NT2/D1 (cell line): ENCODE results near the gene CNPY4.

Experiments
- DNase-seq: peaks from one replicate; pipeline ENCODE4 v3.0.0-alpha.2; 2011; ENCODE audit warnings: low read depth, low spot score
- H3K27me3 ChIP-seq: 2 replicates; pipeline ENCODE4 v1.6.0; 2011; ENCODE audit warnings: mild to moderate bottlenecking; ENCODE audit not compliant: insufficient read length, insufficient read depth
- H3K36me3 ChIP-seq: 2 replicates; pipeline ENCODE4 v1.6.1; 2011; ENCODE audit warnings: mild to moderate bottlenecking, low read length, mixed read lengths; ENCODE audit not compliant: insufficient read depth, insufficient read length
- H3K4me1 ChIP-seq: 2 replicates; pipeline ENCODE4 v1.5.1; 2011; ENCODE audit not compliant: insufficient read depth, insufficient read length
- H3K4me3 ChIP-seq: 2 replicates; pipeline ENCODE4 v1.5.1; 2011; ENCODE audit warnings: low read depth; ENCODE audit not compliant: insufficient read length
- H3K9ac ChIP-seq: 2 replicates; pipeline ENCODE4 v1.6.0; 2011; ENCODE audit warnings: low read depth; ENCODE audit not compliant: insufficient read length
- H3K9me3 ChIP-seq: 2 replicates; pipeline ENCODE4 v1.5.1; 2011; ENCODE audit warnings: mild to moderate bottlenecking, low read length; ENCODE audit not compliant: insufficient read depth
- SUZ12 ChIP-seq: IDR thresholded peaks from 2 replicates; pipeline ENCODE4 v1.6.1; 2011; ENCODE audit not compliant: insufficient read length, insufficient read depth; ENCODE audit errors: extremely low read depth
- YY1 ChIP-seq: IDR thresholded peaks from 2 replicates; pipeline ENCODE4 v1.6.1; 2011; ENCODE audit not compliant: insufficient read length, insufficient read depth
- ZNF274 ChIP-seq: IDR thresholded peaks from 2 replicates; pipeline ENCODE4 v1.6.1; 2011; ENCODE audit warnings: mild to moderate bottlenecking, low read depth, low read length

CNPY4 gene

DNA sequence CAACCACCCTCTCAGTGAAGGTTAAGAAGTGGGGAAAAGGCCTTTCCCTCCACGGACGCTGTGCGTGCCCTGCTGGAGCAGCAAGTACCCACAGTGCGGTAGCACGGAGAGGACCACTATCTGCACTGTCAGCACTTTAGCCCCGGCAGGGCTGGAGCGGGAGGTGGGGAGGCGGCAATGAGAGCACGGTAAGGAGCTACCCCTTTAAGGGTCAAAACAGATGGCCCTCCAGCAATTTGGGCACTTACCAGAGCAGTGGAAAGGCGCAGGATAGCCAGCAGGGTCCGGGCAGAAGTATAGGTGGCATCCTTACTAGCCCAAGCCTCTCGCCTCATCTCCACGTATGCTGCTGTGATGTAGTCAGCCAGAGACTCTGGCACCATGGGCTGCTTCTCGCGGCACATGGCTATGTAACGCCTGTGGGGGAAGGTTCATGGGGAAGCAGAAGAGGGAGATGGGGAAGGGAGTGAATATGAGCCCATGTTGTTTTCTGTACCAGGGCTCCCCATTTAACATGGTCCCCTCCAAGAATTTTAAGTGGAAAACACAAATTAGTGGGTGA lies 25.4 kb upstream of the CNPY4 start:
- DNase-seq = no peak
- Histone ChIP-seq H3K27me3 (no peaks in the 10 kb centered on the region), H3K4me3 (no peak overlapping the region), H3K36me3 (peaks cover 85% of the 10 kb centered on the region), H3K4me1 (peaks cover 5% of the 10 kb centered on the region), H3K9ac (no peak overlapping the region), H3K9me3 (no peaks in the 10 kb centered on the region)
- no peak for TF ChIP-seq ZNF274
- TF ChIP-seq YY1 = no peak
- TF ChIP-seq SUZ12 = no peak

DNA sequence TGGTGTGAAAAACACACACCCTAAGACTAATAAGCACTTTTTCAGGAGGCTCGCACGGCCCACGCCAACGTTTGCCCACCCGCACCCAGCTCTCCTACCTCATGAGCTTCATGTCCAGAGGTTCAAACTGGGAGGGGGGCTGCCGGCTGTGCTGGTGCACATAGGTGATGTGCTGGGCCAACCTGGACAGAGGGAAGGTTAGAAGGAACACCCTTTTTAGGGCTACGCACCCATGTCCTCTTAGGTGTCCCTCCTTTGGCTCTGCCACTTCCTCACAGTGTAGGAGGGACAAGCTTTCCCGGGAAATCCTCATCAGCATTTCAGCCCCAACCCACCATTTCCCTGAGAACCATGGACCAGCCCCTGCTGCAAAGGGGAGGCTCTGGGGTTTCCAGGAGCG lies 24.1 kb upstream of the CNPY4 start:
- Histone ChIP-seq H3K4me3 (no peak overlapping the region), H3K4me1 (peaks cover 9% of the 10 kb centered on the region), H3K9ac (no peak overlapping the region), H3K27me3 (no peaks in the 10 kb centered on the region), H3K9me3 (no peaks in the 10 kb centered on the region), H3K36me3 (peaks cover 95% of the 10 kb centered on the region)
- TF ChIP-seq SUZ12 (no peak), YY1 (no peak), ZNF274 (no peak)
- no peak for DNase-seq

DNA sequence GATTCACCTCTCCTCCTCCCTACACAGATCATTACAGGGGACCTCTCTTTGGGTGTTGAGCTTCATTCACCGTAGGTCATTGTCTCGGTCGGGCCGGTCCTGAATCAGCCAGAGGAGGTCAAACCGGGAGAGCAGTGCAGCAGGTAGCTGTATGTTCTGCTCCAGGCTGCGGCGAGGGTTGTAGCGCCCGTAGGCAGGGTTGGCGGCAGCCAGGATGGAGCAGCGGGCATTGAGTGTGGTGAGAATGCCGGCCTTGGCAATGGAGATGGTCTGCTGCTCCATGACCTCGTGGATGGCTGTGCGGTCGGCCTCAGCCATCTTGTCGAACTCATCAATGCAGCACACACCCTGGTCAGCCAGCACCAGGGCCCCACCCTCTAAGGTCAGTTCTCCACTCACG lies 23.7 kb upstream of the CNPY4 start:
- H3K4me3 ChIP-seq = no peak overlapping the region
- no peak for TF ChIP-seq YY1
- H3K36me3 ChIP-seq = peaks cover 91% of the 10 kb centered on the region
- no peaks in the 10 kb centered on the region for H3K27me3 ChIP-seq
- H3K4me1 ChIP-seq = peaks cover 9% of the 10 kb centered on the region
- no peak for DNase-seq
- no peak overlapping the region for H3K9ac ChIP-seq
- no peaks in the 10 kb centered on the region for H3K9me3 ChIP-seq

DNA sequence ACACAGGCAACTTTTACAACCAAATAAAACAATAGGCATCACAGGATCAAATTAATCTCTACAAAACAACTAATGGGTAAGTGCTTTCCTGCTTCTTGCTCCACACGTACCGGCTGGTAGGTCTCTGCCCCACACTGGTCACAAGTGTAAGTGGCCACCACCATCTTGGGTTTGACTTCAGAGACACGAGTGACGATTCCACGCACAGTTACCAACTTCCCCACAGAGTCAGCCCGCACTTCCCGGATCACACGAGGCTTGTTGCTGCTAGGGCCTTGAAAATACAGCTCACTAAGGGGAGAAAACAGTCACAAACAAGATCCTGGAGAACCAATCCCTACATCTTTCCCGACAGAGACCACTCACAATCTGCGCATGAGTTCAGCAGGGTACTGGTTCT lies 20.5 kb upstream of the CNPY4 start:
- Histone ChIP-seq H3K9me3 (no peaks in the 10 kb centered on the region), H3K4me1 (peaks cover 10% of the 10 kb centered on the region), H3K9ac (no peak overlapping the region), H3K27me3 (no peaks in the 10 kb centered on the region), H3K36me3 (peaks cover 64% of the 10 kb centered on the region), H3K4me3 (no peak overlapping the region)
- no peak for TF ChIP-seq ZNF274
- DNase-seq = no peak

DNA sequence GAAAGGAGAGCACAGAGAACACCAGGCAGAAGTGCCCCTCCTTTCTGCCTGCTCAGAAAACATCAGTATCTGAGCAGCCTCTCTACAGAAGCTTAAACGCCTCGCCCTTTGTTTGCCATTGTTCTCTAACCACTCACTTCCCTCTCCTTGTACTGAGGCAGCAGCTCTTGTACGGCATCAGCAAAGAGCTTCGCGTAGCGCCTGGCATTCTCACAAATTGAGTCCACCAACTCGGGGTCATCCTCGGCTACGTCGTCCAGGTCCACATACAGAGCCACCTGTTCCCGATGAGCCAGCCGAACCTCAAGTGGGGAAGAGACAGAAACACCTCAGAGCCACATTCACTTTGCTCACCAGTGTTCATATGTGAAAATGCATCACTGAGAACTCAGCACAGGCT lies 20.0 kb upstream of the CNPY4 start:
- H3K9me3 ChIP-seq = no peaks in the 10 kb centered on the region
- peak overlapping the region; percentile 100 for H3K9ac ChIP-seq
- DNase-seq = no peak
- H3K27me3 ChIP-seq = no peaks in the 10 kb centered on the region
- H3K4me1 ChIP-seq = peaks cover 10% of the 10 kb centered on the region
- peak overlapping the region; percentile 93 for H3K4me3 ChIP-seq
- H3K36me3 ChIP-seq = peaks cover 64% of the 10 kb centered on the region
- TF ChIP-seq YY1 (no peak), SUZ12 (no peak), ZNF274 (no peak)

DNA sequence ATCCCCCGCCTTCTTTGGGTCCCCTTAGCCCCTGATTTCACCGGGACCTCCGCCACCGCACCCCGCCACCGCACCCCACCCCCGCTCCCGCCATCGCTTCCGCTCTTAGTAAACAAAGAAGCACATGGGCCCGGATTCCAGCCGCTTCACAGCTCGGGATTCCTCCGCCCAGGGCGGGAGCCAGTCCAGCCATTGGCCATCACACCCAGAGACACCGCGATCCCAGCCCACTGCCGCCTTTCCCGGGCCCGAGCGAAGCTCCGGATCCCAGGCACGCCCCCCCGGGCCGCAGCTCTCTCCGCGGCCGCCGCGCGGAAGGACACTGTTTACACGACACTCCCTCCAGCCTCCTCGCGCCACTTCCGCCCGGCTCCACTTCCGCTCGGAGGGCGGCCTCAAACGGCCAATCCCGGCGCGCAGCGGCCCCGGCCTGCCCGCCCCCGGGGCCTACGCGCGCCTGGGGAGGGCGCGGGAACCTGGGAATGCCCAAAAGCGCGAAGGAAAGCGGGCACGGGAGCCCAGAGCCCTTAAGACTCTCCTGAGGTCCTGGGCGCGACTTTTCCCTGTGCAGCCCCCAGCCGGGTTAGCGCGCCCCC lies 18.9 kb upstream of the CNPY4 start:
- Histone ChIP-seq H3K4me3 (peak overlapping the region; percentile 93), H3K9me3 (no peaks in the 10 kb centered on the region), H3K27me3 (no peaks in the 10 kb centered on the region), H3K4me1 (peaks cover 10% of the 10 kb centered on the region), H3K9ac (peak overlapping the region; percentile 100), H3K36me3 (peaks cover 63% of the 10 kb centered on the region)
- DNase-seq = no peak
- no peak for TF ChIP-seq YY1
- TF ChIP-seq SUZ12 = no peak
- TF ChIP-seq ZNF274 = no peak

DNA sequence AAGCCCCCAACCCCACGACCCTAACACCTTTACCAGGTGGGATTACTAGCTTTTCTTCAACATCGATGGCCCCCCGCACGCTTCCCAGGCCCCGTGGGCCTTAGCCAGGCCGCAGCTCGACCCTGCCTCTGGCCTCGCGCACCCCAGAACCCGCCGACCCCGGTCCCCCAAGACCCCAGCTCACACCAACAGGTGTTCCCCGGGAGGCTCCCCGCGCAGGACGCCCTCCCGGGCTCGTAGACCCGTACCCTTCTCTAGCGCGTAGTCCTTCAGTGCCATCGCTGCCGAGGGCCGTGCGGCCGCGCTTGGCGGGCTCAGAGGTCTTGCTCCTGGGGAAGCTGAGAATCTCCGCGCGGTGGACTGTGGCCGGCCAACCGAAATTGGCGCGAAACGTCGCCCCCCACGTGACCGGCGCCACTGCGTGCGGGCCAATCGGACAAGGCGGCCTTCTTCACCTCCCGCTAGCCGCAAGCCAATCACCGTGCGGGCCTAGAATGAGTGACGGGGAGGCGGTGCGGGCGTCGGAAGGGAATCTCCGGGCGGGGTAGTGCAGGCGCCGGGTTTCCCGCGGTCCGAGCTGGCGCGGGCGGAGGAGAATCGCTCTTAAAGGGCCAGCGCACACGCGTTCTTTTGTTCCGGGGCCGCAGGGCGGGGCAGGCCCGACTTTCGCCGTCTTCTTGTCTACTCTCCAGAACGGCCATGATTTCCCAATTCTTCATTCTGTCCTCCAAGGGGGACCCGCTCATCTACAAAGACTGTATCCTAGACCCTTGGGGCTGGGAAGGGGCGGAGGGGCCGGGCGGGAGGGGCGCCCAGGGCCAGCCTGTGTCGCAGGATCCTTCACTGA lies 18.2 kb upstream of the CNPY4 start, which contains the start of the genes AP4M1 and MCM7:
Gene AP4M1, plus strand, starts transcription at position 628 of the 847 bp plus-strand sequence. Its CDS starts 72 bp downstream, at position 700.
Gene MCM7, minus strand, starts transcription at position 382 of the 847 bp plus-strand sequence. Its CDS starts 103 bp downstream, at position 279.
- peak within 1 kb of the TSS; percentile 93 for H3K4me3 ChIP-seq
- H3K9ac ChIP-seq = peak within 1 kb of the TSS; percentile 100
- H3K4me1 ChIP-seq = peaks cover 10% of the 10 kb centered on the region
- peak; percentile 98 for DNase-seq
- H3K27me3 ChIP-seq = no peaks in the 10 kb centered on the region
- peaks cover 63% of the 10 kb centered on the region for H3K36me3 ChIP-seq
- H3K9me3 ChIP-seq = no peaks in the 10 kb centered on the region
- TF ChIP-seq YY1 (no peak), ZNF274 (no peak), SUZ12 (no peak)
